ENCODE results near the gene ARHGEF28. TPM values are rescaled to one million over a fixed set of nuclear protein-coding genes. Genes with fewer than 3 reads are reported as not detected.

ARHGEF28 gene
- total RNA-seq, 6 experiments from 2014 or later, result 7.5 to 13.6 (median 8.5) TPM

GRCh38 chr5:73691302-73692080 lies 65.5 kb downstream of the ARHGEF28 start:
- H3K27ac Mint-ChIP-seq, result peak overlapping the region; percentile 74
- no peaks in the 10 kb centered on the region for H3K9me3 Mint-ChIP-seq
- no peak for DNase-seq
- TF ChIP-seq, protein P1, sequence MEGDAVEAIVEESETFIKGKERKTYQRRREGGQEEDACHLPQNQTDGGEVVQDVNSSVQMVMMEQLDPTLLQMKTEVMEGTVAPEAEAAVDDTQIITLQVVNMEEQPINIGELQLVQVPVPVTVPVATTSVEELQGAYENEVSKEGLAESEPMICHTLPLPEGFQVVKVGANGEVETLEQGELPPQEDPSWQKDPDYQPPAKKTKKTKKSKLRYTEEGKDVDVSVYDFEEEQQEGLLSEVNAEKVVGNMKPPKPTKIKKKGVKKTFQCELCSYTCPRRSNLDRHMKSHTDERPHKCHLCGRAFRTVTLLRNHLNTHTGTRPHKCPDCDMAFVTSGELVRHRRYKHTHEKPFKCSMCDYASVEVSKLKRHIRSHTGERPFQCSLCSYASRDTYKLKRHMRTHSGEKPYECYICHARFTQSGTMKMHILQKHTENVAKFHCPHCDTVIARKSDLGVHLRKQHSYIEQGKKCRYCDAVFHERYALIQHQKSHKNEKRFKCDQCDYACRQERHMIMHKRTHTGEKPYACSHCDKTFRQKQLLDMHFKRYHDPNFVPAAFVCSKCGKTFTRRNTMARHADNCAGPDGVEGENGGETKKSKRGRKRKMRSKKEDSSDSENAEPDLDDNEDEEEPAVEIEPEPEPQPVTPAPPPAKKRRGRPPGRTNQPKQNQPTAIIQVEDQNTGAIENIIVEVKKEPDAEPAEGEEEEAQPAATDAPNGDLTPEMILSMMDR (IDR thresholded peaks at IDR 0.05), result no peak
- peak overlapping the region; percentile 70 for H3K4me3 Mint-ChIP-seq
- no peaks in the 10 kb centered on the region for H3K27me3 Mint-ChIP-seq (ENCODE audit: insufficient read depth)
- H3K4me1 Mint-ChIP-seq (ENCODE audit: low read depth), result peaks cover 55% of the 10 kb centered on the region
- H3K36me3 Mint-ChIP-seq (ENCODE audit: low read depth), result no peaks in the 10 kb centered on the region

GRCh38 chr5:73692166-73692640 lies 66.2 kb downstream of the ARHGEF28 start:
- TF ChIP-seq, protein P1 (IDR thresholded peaks at IDR 0.05), result no peak
- peak overlapping the region; percentile 70 for H3K4me3 Mint-ChIP-seq
- H3K36me3 Mint-ChIP-seq (ENCODE audit: low read depth), result no peaks in the 10 kb centered on the region
- H3K4me1 Mint-ChIP-seq (ENCODE audit: low read depth), result peaks cover 61% of the 10 kb centered on the region
- H3K27ac Mint-ChIP-seq, result peak overlapping the region; percentile 74
- no peaks in the 10 kb centered on the region for H3K27me3 Mint-ChIP-seq (ENCODE audit: insufficient read depth)
- peak; percentile 73 for DNase-seq
- no peaks in the 10 kb centered on the region for H3K9me3 Mint-ChIP-seq

DNA sequence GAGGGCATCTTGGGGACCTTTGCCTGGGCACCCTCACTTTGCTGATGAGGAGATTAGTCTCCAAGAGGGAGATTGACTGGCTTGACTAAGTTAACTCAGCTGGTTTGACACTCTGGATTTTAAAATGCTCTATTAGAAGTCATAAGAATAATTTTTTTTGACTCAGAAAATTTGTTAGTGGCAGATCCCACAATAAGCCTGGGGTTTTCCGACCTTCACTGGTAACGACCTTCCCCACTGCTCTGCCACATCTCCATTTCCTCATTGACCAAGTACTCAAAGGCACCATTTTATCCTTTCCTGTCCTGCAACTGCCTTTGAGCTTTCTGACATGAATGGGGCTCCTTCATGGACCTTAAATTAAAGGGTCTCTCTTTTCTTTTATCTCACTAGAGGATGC lies 67.0 kb downstream of the ARHGEF28 start:
- Mint-ChIP-seq H3K27me3 (ENCODE audit: insufficient read depth) (no peaks in the 10 kb centered on the region), H3K4me3 (peak overlapping the region; percentile 70), H3K36me3 (ENCODE audit: low read depth) (no peaks in the 10 kb centered on the region), H3K9me3 (no peaks in the 10 kb centered on the region), H3K4me1 (ENCODE audit: low read depth) (peaks cover 67% of the 10 kb centered on the region), H3K27ac (peak overlapping the region; percentile 74)
- DNase-seq, result no peak
- TF ChIP-seq, protein P1 (IDR thresholded peaks at IDR 0.05), result no peak

DNA sequence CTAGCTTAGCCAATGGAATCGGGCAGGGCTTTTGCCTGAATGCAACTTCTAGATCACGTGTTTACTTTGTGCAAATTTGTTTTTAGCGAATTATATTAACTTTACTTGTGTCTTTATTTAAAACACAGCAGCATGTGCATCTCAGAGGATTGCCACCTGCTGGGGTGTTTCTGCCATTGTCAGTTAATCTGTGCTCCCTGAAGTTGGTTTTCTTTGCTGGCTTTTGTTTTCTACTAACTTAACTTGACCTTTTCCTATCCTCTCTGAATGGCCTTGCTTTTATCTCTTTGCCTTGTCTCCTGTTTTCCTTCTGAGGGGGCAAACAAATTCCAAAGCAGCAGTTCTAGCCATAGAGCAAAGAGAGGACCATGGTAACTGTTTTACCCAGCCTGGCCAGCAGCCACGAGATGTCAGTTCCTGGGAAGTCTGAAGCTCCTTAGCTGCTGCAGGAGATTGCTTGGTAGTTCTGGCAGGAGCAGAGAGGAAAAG lies 67.6 kb downstream of the ARHGEF28 start:
- peaks cover 67% of the 10 kb centered on the region for H3K4me1 Mint-ChIP-seq (ENCODE audit: low read depth)
- TF ChIP-seq, protein P1 (IDR thresholded peaks at IDR 0.05), result peak; percentile 81

GRCh38 chr5:73694089-73694488 lies 68.1 kb downstream of the ARHGEF28 start:
- no peak overlapping the region for H3K4me3 Mint-ChIP-seq

More for the DNA sequence above, 67.6 kb downstream of the ARHGEF28 start:
- H3K27ac Mint-ChIP-seq, result peak overlapping the region; percentile 74
- DNase-seq, result peak; percentile 40
- no peak overlapping the region; the same call in 1 of the 2 replicates for H3K4me3 Mint-ChIP-seq
- H3K36me3 Mint-ChIP-seq (ENCODE audit: low read depth), result no peaks in the 10 kb centered on the region
- H3K9me3 Mint-ChIP-seq, result no peaks in the 10 kb centered on the region
- no peaks in the 10 kb centered on the region for H3K27me3 Mint-ChIP-seq (ENCODE audit: insufficient read depth)

More at GRCh38 chr5:73694089-73694488, 68.1 kb downstream of the ARHGEF28 start:
- peaks cover 67% of the 10 kb centered on the region for H3K4me1 Mint-ChIP-seq (ENCODE audit: low read depth)
- H3K36me3 Mint-ChIP-seq (ENCODE audit: low read depth), result no peaks in the 10 kb centered on the region
- DNase-seq, result no peak
- TF ChIP-seq, protein P1 (IDR thresholded peaks at IDR 0.05), result no peak
- H3K27me3 Mint-ChIP-seq (ENCODE audit: insufficient read depth), result no peaks in the 10 kb centered on the region
- peak overlapping the region; percentile 74 for H3K27ac Mint-ChIP-seq
- no peaks in the 10 kb centered on the region for H3K9me3 Mint-ChIP-seq
